UCSD-AML1 (cell line): ENCODE data around the gene ACVR1C.

ENCODE experiments used
- DNase-seq: peaks from one replicate; lab custom pipeline; 2025; ENCODE audit not compliant: unreplicated experiment; lab: John Stamatoyannopoulos, UW

ACVR1C gene

GRCh38 chr2:157500334-157500733 is 128.3 kb downstream of the ACVR1C start:
- no peak for DNase-seq

GRCh38 chr2:157498483-157498882 is 130.2 kb downstream of the ACVR1C start:
- no peak for DNase-seq

GRCh38 chr2:157497638-157498314 is 130.9 kb downstream of the ACVR1C start:
- DNase-seq, result no peak

- DNase-seq, result peak; percentile 41
Observed at GRCh38 chr2:157492189-157492773, 136.4 kb downstream of the ACVR1C start.

- no peak for DNase-seq
Observed at GRCh38 chr2:157489983-157490382, 138.7 kb downstream of the ACVR1C start.

GRCh38 chr2:157488877-157489276 is 139.8 kb downstream of the ACVR1C start:
- DNase-seq, result no peak

- no peak for DNase-seq
Observed at GRCh38 chr2:157487747-157488146, 140.9 kb downstream of the ACVR1C start.

- DNase-seq, result no peak
Observed at GRCh38 chr2:157487271-157487610, 141.4 kb downstream of the ACVR1C start.

GRCh38 chr2:157486596-157487270 is 141.9 kb downstream of the ACVR1C start:
- DNase-seq, result no peak

GRCh38 chr2:157480182-157480961 is 148.3 kb downstream of the ACVR1C start:
- DNase-seq, result no peak

GRCh38 chr2:157479081-157480027 is 149.3 kb downstream of the ACVR1C start:
- peak; percentile 19 for DNase-seq

- DNase-seq, result no peak
Observed at GRCh38 chr2:157477919-157478318, 150.7 kb downstream of the ACVR1C start.

GRCh38 chr2:157476953-157477709 is 151.5 kb downstream of the ACVR1C start:
- DNase-seq, result no peak
